Erythroblast (primary cell): ENCODE results near the gene SPARC.

Experiments used
- GATA1 ChIP-seq: IDR thresholded peaks from 2 replicates; pipeline ENCODE4 v1.6.1; 2011; ENCODE audit warnings: low read depth, mild to moderate bottlenecking, control low read depth, low read length, moderate library complexity
- POLR2A ChIP-seq: IDR thresholded peaks from 2 replicates; pipeline ENCODE4 v1.6.1; 2011; ENCODE audit warnings: mild to moderate bottlenecking, low read length

- no peak for TF ChIP-seq POLR2A
- no peak for TF ChIP-seq GATA1
These were observed 35.2 kb upstream of the SPARC start for GRCh38 chr5:151721812-151722391.
